ENCODE results near the gene VOPP1.

Gene VOPP1

GRCh38 chr7:55556492-55556891 lies 15.8 kb downstream of the VOPP1 start:
- Histone ChIP-seq H3K9me2 (replicated peaks; ENCODE audit: insufficient read depth, low read length) (no peaks in the 10 kb centered on the region), H3K4me2 (ENCODE audit: low read depth, low read length, poor library complexity, severe bottlenecking) (peak overlapping the region; percentile 58), H3K27ac (ENCODE audit: low read depth, low read length) (peak overlapping the region; percentile 76; the same call in 1 of the 2 replicates), H3K36me3 (ENCODE audit: low read length) (no peaks in the 10 kb centered on the region), H3K4me3 (ENCODE audit: insufficient read depth, low read length, poor library complexity, severe bottlenecking) (no peak overlapping the region), H2AFZ (ENCODE audit: low read depth, low read length, severe bottlenecking) (no peak overlapping the region), H3K27me3 (ENCODE audit: low read length) (no peaks in the 10 kb centered on the region), H4K20me1 (ENCODE audit: low read depth, low read length) (peaks cover 33% of the 10 kb centered on the region; the same call in 1 of the 2 replicates), H3F3A (ENCODE audit: insufficient read depth) (peaks cover 17% of the 10 kb centered on the region; the same call in 1 of the 2 replicates), H3K79me2 (ENCODE audit: insufficient read depth, low read length) (peaks cover 99% of the 10 kb centered on the region), H3K9ac (ENCODE audit: low read length) (no peak overlapping the region), H3K9me3 (ENCODE audit: insufficient read depth, low read length) (no peaks in the 10 kb centered on the region)
- TF ChIP-seq EZH2phosphoT487 (conservative IDR thresholded peaks at IDR 0.05; ENCODE audit: low read length), result no peak
- no peak for TF ChIP-seq CTCF (IDR thresholded peaks at IDR 0.05; ENCODE audit: insufficient read depth, low read length, poor library complexity, severe bottlenecking)

DNA sequence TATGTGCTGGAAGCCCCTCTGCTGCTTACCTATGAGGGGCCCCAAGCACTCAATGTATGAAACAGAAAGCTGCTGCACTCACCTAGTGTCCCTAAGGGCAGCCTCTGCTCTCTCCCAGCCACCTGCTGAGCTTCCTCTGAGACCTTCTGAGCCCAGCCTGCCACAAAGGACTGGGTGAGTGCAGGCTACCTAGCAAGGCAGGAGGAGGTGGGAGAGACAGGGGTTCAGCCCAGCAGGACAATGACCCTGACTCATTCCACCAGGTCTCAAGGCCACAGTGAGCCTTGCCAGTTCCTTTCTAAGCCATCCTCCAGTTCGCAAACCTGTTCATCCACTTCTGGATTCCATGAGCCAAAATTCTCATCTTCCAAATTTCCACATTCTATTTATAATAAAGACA lies 16.3 kb downstream of the VOPP1 start:
- no peaks in the 10 kb centered on the region for H3K9me2 ChIP-seq (replicated peaks; ENCODE audit: insufficient read depth, low read length)
- H2AFZ ChIP-seq (ENCODE audit: low read depth, low read length, severe bottlenecking), result no peak overlapping the region
- no peak overlapping the region for H3K4me3 ChIP-seq (ENCODE audit: insufficient read depth, low read length, poor library complexity, severe bottlenecking)
- TF ChIP-seq CTCF (IDR thresholded peaks at IDR 0.05; ENCODE audit: insufficient read depth, low read length, poor library complexity, severe bottlenecking), result no peak
- no peak for TF ChIP-seq EZH2phosphoT487 (conservative IDR thresholded peaks at IDR 0.05; ENCODE audit: low read length)
- H3K27me3 ChIP-seq (ENCODE audit: low read length), result no peaks in the 10 kb centered on the region
- peaks cover 97% of the 10 kb centered on the region for H3K79me2 ChIP-seq (ENCODE audit: insufficient read depth, low read length)
- H4K20me1 ChIP-seq (ENCODE audit: low read depth, low read length), result peaks cover 33% of the 10 kb centered on the region; the same call in 1 of the 2 replicates
- no peaks in the 10 kb centered on the region for H3K36me3 ChIP-seq (ENCODE audit: low read length)
- H3K9ac ChIP-seq (ENCODE audit: low read length), result no peak overlapping the region
- no peaks in the 10 kb centered on the region for H3K9me3 ChIP-seq (ENCODE audit: insufficient read depth, low read length)
- no peak overlapping the region for H3K4me2 ChIP-seq (ENCODE audit: low read depth, low read length, poor library complexity, severe bottlenecking)
- no peak overlapping the region for H3K27ac ChIP-seq (ENCODE audit: low read depth, low read length)
- H3F3A ChIP-seq (ENCODE audit: insufficient read depth), result peaks cover 17% of the 10 kb centered on the region; the same call in 1 of the 2 replicates

DNA sequence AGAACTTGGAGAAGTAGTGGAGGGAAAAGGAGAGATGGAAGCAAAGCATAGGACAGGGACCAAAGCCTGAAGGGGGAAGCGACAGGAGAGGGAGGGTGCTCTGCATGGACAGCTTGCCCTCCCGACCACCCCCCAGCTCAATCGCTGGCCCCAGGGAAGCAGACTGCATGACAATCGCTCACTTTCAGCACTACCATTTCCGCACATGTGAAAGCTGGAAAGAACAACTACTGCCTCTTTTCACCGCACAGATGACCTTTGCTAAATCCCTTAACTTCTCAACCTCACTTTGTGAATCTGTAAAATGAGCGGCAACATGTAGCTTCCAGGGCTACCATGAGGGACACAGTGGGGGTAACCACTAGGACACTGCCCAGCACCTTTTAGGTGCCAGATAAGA lies 17.1 kb downstream of the VOPP1 start:
- peaks cover 17% of the 10 kb centered on the region; the same call in 1 of the 2 replicates for H3F3A ChIP-seq (ENCODE audit: insufficient read depth)
- TF ChIP-seq CTCF (IDR thresholded peaks at IDR 0.05; ENCODE audit: insufficient read depth, low read length, poor library complexity, severe bottlenecking) (no peak), EZH2phosphoT487 (conservative IDR thresholded peaks at IDR 0.05; ENCODE audit: low read length) (no peak)
- H3K4me2 ChIP-seq (ENCODE audit: low read depth, low read length, poor library complexity, severe bottlenecking), result no peak overlapping the region
- H4K20me1 ChIP-seq (ENCODE audit: low read depth, low read length), result peaks cover 40% of the 10 kb centered on the region
- H3K9me3 ChIP-seq (ENCODE audit: insufficient read depth, low read length), result no peaks in the 10 kb centered on the region
- peaks cover 97% of the 10 kb centered on the region for H3K79me2 ChIP-seq (ENCODE audit: insufficient read depth, low read length)
- no peaks in the 10 kb centered on the region for H3K27me3 ChIP-seq (ENCODE audit: low read length)
- no peak overlapping the region for H3K27ac ChIP-seq (ENCODE audit: low read depth, low read length)
- no peaks in the 10 kb centered on the region for H3K36me3 ChIP-seq (ENCODE audit: low read length)
- H3K4me3 ChIP-seq (ENCODE audit: insufficient read depth, low read length, poor library complexity, severe bottlenecking), result no peak overlapping the region
- no peak overlapping the region for H3K9ac ChIP-seq (ENCODE audit: low read length)
- H3K9me2 ChIP-seq (replicated peaks; ENCODE audit: insufficient read depth, low read length), result no peaks in the 10 kb centered on the region
- no peak overlapping the region for H2AFZ ChIP-seq (ENCODE audit: low read depth, low read length, severe bottlenecking)
